ENCODE results near the gene CD34.
A peak's percentile ranks its signal among the peaks of the same experiment; 100 is the strongest.
"Not testable (repeated sequence)": the region's sequence is repeated elsewhere in the genome, so short reads cannot be mapped to it uniquely, and the experiment has no call there.

CD34 gene

GRCh38 chr1:207910591-207911354, at the start of gene CD34:
TSS of gene CD34 (minus strand) at chr1:207911125. CDS start at chr1:207911080, 45 bp downstream.
- DNase-seq = peak; percentile 95

GRCh38 chr1:207960346-207960745, 49.4 kb upstream of the CD34 start:
- no peak for DNase-seq

- DNase-seq = no peak
Measured at GRCh38 chr1:207959910-207960309, 49.0 kb upstream of the CD34 start.

- peak; percentile 79 for DNase-seq
Measured at GRCh38 chr1:207959141-207959825, 48.4 kb upstream of the CD34 start.

DNA sequence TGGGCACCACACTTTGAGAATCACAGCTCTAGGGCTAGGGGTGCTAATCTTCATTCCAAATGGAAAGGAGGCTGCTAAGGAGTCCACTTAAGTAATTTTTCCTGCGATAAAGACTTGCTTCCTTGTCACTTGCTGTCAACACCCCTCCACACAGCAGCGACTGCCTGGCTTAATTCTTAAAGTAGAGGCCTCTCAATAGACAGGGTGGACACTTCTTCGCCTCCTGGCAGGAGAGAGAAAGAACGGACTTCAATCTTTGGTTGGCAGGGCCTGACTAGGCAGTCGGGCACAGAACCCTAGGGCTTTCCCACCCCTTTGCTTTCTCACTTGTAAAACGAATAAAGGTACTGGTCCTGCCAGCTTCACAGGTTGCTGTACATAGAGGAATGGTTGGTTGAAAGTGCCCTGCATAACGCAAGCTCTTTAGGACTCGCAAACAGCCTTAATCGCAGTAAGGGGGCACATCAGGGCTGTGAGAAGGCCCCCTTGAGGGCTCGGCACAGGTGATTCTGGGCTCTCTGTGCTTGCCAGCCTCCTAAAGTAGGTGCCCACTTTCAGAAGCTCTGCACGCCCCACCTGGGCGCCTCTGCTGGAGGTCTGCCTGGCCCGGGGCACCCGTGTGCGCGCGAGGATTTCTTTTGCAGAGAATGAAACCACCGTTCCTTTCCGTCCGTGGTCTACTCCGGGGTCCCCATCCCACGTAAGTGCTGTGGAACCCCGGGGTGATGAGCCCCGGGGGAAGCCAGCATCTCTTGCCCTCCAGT, 47.6 kb upstream of the CD34 start:
- DNase-seq = no peak

DNA sequence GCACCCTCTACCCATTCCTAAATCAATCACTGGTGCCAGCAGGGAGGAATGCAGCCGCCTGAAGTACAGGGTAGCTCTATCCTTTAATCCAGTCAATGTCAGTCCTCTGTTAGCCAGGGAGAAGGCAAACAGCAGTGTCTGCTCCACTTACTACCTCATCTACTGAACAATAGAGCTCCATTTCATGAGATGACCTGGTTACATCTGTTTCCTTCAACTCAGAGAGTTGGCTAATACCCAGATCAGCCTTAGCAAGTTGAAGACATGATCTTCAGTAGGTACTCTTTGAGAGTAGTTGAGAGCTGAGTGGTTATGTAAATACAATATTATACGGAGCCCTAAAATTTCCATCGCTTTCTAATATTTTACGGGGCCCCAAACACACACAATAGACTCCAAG, 46.1 kb upstream of the CD34 start:
- no peak for DNase-seq

DNA sequence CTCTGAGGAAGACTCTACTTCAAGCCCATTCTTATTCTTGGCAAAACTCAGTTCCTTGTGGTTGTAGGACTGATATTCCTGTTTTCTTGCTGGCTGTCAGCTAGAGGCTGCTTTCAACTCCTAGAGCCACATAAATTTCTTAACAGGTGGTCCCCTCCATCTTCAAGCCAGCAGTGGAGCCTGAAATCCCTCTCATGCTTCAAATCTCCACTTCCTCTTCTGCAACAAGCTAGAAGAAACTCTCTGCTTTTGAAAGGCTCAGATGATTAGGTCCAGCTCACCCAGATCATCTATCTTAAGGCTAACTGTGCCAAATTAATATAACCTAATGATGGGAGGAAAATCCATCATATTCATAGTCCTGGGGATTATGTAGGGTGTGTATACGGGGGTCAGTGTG, 43.2 kb upstream of the CD34 start:
- no peak for DNase-seq

GRCh38 chr1:207952617-207953542, 42.0 kb upstream of the CD34 start:
- no peak for DNase-seq

DNA sequence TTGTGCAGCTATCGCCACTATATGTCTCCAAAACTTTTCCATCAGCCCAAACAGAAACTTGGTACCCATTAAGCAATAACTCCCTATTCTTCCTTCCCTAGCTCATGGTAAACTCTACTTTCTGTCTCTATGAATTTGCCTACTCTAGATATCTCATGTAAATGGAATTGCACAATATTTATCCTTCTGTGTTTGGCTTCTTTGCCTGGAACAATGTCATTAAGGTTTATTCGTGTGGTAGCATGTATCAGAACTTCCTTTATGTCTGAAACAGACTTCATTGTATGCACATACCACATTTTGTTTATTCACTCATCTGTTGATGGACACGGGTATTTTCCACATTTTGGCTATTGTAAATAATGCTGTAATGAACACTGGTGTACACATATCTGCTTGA, 40.7 kb upstream of the CD34 start:
- DNase-seq = no peak

GRCh38 chr1:207950750-207951149, 39.8 kb upstream of the CD34 start:
- DNase-seq = no peak

DNA sequence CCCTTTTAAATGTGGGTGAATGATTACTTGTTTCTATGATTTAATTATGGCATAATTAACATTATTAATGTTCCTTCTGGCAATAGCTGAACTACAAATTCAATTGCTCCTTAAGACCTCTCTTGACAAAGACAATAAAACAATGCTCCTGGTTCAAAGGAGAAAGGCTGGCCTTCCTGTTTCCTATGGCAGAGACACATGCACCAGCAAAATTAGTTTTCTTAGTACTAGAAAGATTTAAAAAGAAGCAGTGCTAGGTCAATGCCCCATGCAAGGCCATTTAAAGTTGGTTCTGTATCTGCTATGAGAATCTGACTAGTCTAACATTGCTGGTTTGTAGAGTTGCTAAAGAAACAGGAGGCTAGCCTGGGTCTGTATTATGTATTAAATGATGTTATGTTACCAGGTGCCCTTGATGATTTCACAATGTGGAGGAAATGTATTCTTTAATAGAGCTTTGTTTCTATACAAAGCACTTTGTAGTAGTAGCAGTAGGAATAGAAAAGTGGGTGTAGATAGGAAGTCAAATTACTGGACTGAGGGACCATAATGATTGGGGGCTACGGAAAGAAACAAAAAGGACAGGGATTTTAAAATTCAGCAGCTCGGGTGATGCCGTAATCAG, 38.8 kb upstream of the CD34 start:
- DNase-seq = no peak

DNA sequence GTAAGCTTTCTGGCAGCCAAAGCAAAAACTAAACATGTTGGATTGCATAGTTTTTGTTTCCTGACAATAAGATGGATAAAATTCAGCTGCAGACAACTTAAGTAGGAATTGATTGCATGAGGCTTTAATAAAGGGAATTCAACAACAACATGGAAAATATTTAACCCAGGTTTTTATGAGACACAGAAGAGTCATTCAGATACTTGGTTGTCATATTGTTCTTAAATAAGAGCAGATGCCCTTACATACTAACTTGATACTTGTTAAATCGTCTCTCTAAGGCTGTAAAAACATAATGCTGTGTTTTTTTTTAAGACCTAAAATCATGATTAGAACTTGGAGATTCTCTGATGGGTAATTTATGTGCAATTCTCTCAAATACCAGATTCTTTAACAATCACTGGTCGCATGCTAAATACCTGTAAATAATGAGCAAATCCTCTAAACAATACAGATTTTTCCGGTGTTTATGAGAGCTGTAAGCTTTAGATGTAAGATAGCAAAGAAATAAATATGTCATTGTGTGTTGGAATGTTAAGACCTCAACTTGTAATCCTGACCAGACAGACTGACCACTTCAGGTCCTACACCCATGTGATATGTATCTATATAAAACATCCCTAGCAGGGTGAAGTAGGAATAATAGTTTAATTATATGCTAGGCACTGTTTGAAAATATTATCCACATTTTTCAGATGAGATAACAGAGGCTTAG, 37.8 kb upstream of the CD34 start:
- DNase-seq = no peak

DNA sequence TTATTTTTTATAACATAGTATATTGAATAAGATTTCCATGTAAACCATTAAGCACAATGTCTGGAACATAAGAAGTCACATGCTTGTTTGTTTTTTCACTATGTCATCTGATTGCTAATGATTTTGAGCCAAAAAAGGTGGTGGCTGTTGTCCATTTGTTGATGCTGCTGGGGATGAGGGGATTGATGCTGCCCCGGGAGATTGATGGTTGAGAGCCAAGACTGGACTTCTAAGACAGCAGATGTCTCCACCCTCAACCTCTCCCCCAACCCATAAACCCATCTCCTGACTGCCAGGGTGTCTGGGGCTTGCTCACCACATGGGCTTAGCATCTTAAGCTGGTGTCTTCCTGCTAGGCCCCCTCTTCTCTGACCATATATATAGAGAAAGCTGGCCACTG, 35.8 kb upstream of the CD34 start:
- no peak for DNase-seq

DNA sequence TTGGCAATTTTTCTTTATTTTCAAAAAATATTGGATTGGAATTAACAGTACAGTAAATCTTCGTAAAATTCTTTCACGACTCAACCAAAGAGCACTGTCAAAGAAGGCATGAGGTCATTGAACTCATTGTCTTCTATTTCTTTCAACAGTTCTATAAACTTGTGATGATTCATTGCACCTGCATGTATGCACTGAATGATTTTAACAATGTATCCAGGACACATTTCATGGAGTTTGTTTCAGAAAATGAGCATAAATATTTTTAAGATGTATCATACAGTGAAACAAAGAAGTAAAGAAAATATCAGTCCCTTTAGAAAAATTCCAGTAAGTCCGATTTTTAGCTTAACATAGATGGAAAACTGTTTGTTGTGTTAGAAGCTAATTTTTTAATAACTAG, 33.6 kb upstream of the CD34 start:
- no peak for DNase-seq

- DNase-seq = not testable (repeated sequence)
Measured at GRCh38 chr1:207942337-207942741, 31.4 kb upstream of the CD34 start.

GRCh38 chr1:207941665-207942064, 30.7 kb upstream of the CD34 start:
- DNase-seq = peak; percentile 86

GRCh38 chr1:207938016-207938415, 27.1 kb upstream of the CD34 start:
- no peak for DNase-seq

DNA sequence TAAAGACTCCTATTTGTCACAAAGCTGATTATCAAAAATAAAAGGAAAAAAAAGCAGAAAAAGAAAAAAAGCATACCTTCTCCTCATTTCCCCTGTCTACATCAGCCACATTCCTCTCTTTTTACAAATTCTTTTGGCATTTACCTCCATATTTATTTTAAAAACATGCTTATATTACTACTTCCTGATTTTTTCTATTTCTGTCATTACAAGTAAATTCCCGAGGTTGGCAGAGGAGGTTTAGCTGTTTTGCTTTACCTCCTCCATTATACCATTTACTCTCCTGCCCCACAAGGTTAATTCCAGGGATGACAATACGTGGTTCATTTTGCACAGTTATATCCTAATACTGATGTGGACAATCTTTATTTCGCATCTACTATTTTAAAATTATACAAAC, 26.3 kb upstream of the CD34 start:
- DNase-seq = no peak

- no peak for DNase-seq
Measured at GRCh38 chr1:207935166-207935583, 24.2 kb upstream of the CD34 start.

- no peak for DNase-seq
Measured at GRCh38 chr1:207933205-207933800, 22.4 kb upstream of the CD34 start.

DNA sequence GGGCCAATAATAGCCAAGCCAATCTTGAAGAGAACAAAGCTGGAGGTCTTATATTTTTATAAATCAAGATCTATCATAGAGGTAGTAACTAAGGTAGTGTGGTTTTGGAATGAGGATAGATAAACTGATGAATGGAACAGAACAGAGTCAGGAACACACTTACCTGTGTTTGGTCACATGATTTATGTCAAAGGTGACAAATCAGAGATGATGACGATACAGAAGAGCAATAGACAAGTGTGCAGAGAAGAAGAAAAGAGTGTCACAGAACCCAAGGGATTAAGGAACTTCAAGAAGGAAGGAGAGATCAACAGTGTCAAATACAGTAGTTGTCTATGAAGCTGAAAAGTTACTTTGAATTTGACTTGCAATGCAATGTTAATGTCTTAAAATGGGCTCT, 16.1 kb upstream of the CD34 start:
- no peak for DNase-seq
